Central memory CD8-positive, alpha-beta T cell (primary cell): ENCODE results near the gene FMO4.
A peak's percentile ranks its signal among the peaks of the same experiment; 100 is the strongest.
"Not testable (repeated sequence)": the region's sequence is repeated elsewhere in the genome, so short reads cannot be mapped to it uniquely, and the experiment has no call there.

Experiments used
- ATAC-seq: fragments of 150-1000 bp; cut with Tn5 transposase; replicated peaks from 2 replicates; pipeline ENCODE4 v1.10.0; 2022; ENCODE audit warnings: mild to moderate bottlenecking, moderate FRiP score, moderate number of reproducible peaks; ENCODE audit not compliant: poor library complexity, severe bottlenecking; ENCODE audit errors: extremely low read depth
- DNase-seq, 2 donors: peaks; one replicate each; pipeline ENCODE4 v3.0.0; 2021; ENCODE audit warnings: low spot score in 2 of 2
- H3K27ac Mint-ChIP-seq: one replicate; pipeline ENCODE4 v1.8.0; 2022; ENCODE audit warnings: low read depth, mild to moderate bottlenecking, moderate library complexity, mixed read lengths
- H3K27me3 Mint-ChIP-seq: one replicate; pipeline ENCODE4 v1.8.0; 2022; ENCODE audit warnings: mixed read lengths
- H3K36me3 Mint-ChIP-seq: one replicate; pipeline ENCODE4 v1.8.0; 2022; ENCODE audit warnings: mild to moderate bottlenecking, moderate library complexity, mixed read lengths; ENCODE audit not compliant: insufficient read depth
- H3K4me1 Mint-ChIP-seq: one replicate; pipeline ENCODE4 v1.8.0; 2022; ENCODE audit warnings: mixed read lengths
- H3K4me3 Mint-ChIP-seq: one replicate; pipeline ENCODE4 v1.8.0; 2022; ENCODE audit warnings: mild to moderate bottlenecking, moderate library complexity, mixed read lengths
- H3K9me3 Mint-ChIP-seq: one replicate; pipeline ENCODE4 v1.8.0; 2022; ENCODE audit warnings: mixed read lengths

Gene FMO4

DNA sequence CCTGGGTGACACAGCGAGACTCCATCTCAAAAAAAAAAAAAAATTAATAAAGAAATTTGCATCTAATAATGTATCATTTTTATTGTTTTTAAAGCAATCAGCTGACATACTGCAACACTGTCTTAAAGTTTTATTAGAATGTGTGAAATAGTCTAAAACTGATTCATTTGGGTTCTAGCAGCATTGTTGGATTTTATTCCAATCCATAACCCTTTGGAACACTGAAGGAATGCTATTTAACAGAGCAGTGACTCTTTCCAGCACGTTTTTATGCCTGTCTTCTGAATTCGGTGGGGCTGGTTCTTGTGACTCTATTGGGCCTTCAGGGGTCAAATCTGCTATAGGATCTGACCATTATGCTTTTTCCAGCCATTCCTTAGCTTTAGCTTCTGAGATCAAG is 18.2 kb upstream of the FMO4 start:
- Mint-ChIP-seq H3K27ac (no peak overlapping the region), H3K36me3 (no peaks in the 10 kb centered on the region), H3K27me3 (peaks cover 47% of the 10 kb centered on the region), H3K4me3 (no peak overlapping the region), H3K4me1 (no peaks in the 10 kb centered on the region), H3K9me3 (peaks cover 13% of the 10 kb centered on the region)
- DNase-seq: no peak
- no peak for ATAC-seq

DNA sequence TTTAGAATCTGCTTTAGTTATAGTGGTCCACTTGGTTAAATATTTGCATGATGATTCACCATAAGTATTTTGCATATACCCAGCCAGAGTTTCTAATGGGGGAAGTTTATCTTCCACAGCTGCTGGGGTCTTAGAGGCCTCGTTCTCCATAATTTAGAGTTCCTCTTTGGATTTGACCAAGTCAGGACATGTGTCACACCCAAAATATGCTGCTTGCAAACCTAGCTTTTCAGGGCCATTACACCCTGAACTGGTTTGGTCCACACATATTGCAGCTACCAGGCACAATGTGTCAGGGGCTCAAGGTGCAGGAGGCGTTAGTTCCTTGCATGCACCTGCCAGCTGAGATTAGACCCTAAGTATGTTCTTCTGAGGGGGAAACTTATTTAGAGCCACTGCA is 17.1 kb upstream of the FMO4 start:
- H3K27ac Mint-ChIP-seq: no peak overlapping the region
- H3K36me3 Mint-ChIP-seq: no peaks in the 10 kb centered on the region
- DNase-seq (no peak), ATAC-seq (no peak)
- H3K27me3 Mint-ChIP-seq: peaks cover 57% of the 10 kb centered on the region
- no peaks in the 10 kb centered on the region for H3K4me1 Mint-ChIP-seq
- no peak overlapping the region for H3K4me3 Mint-ChIP-seq
- H3K9me3 Mint-ChIP-seq: peaks cover 16% of the 10 kb centered on the region

DNA sequence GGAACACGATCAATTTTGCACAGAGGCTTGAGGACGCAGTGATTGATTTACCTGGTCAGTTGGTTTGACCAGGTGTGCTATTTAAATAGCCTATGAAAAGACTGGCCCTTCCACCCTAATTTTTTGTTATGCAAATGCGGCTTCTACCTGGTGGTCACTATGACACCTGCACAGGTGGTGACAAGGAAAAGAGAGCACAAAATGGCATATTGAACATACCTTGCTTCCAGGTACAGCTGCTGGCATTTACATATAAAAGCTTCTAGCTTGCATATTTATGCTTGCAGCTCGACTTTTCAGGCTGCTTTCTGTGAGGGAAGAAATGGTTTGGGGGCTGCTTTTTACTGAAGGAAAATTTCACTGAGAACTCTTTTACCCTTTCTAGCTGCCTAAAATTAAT is 15.3 kb upstream of the FMO4 start:
- no peak for ATAC-seq

DNA sequence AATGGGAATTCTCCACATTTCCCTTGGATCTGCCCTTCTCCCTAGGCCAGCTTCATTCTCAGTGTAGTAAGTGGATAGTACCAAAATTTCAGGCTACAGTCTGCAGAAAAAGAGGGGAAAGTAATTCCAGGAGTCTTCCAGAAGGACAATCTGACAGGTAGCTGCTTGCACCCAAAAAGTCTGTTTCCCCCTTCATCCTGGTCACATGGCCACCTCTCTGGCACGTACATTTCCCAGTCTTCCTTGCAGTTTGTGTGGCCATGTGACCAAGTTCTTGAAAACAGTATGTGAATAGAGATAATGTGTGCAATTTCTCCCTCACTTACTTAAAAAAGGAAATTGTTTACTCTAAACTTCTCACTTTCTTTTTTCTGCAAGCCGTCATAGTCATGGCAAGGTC is 14.6 kb upstream of the FMO4 start:
- no peak for ATAC-seq
- Mint-ChIP-seq H3K36me3 (no peaks in the 10 kb centered on the region), H3K9me3 (peaks cover 21% of the 10 kb centered on the region), H3K4me3 (no peak overlapping the region), H3K27me3 (peaks cover 70% of the 10 kb centered on the region), H3K27ac (no peak overlapping the region), H3K4me1 (no peaks in the 10 kb centered on the region)
- DNase-seq: no peak

More for the DNA sequence above, 15.3 kb upstream of the FMO4 start:
- no peak for DNase-seq
- Mint-ChIP-seq H3K27ac (no peak overlapping the region), H3K4me3 (no peak overlapping the region), H3K4me1 (no peaks in the 10 kb centered on the region), H3K9me3 (peaks cover 21% of the 10 kb centered on the region), H3K27me3 (peaks cover 75% of the 10 kb centered on the region), H3K36me3 (no peaks in the 10 kb centered on the region)

DNA sequence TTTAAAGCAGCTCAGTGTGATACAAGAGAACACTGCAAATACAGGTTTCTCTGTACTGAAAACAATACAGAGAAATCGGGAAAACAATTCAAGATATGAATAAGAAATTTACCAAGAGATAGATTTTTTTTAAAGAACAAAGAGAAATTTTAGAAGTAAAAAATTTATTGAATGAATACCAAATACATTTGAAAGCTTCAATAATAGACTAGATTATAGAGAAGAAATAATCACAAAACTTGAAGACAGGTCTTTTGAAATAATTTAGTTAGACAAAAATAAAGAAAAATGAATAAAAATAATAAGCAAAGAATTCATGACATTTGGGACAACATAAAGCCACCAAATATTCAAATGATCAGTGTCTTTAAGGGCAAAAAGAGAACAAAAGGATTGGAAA is 13.6 kb upstream of the FMO4 start:
- no peak for DNase-seq
- H3K27ac Mint-ChIP-seq: no peak overlapping the region
- H3K36me3 Mint-ChIP-seq: no peaks in the 10 kb centered on the region
- H3K9me3 Mint-ChIP-seq: peaks cover 21% of the 10 kb centered on the region
- no peaks in the 10 kb centered on the region for H3K4me1 Mint-ChIP-seq
- peaks cover 62% of the 10 kb centered on the region for H3K27me3 Mint-ChIP-seq
- no peak for ATAC-seq
- no peak overlapping the region for H3K4me3 Mint-ChIP-seq

DNA sequence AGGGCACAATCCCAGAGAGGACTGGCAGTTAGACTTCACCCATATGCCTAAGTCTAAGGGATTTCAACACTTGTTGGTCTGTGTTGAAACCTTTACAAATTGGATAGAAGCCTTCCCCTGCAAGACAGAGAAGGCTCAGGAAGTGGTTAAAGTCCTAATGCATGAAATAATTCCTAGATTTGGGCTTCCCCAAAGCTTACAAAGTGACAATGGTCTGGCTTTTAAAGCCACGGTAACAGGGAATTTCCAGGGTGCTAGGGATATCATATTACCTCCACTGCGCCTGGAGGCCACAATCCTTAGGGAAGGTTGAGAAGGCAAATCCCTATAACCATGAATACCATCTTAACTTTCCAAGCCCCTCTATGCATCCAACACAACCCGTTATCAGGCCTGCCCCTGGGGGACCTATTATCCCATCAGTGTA is 3.3 kb upstream of the FMO4 start:
- H3K27ac Mint-ChIP-seq: no peak overlapping the region
- DNase-seq: no peak
- ATAC-seq: no peak
- no peaks in the 10 kb centered on the region for H3K9me3 Mint-ChIP-seq
- H3K36me3 Mint-ChIP-seq: no peaks in the 10 kb centered on the region
- H3K4me1 Mint-ChIP-seq: peaks cover 10% of the 10 kb centered on the region
- peaks cover 5% of the 10 kb centered on the region for H3K27me3 Mint-ChIP-seq
- no peak overlapping the region for H3K4me3 Mint-ChIP-seq

DNA sequence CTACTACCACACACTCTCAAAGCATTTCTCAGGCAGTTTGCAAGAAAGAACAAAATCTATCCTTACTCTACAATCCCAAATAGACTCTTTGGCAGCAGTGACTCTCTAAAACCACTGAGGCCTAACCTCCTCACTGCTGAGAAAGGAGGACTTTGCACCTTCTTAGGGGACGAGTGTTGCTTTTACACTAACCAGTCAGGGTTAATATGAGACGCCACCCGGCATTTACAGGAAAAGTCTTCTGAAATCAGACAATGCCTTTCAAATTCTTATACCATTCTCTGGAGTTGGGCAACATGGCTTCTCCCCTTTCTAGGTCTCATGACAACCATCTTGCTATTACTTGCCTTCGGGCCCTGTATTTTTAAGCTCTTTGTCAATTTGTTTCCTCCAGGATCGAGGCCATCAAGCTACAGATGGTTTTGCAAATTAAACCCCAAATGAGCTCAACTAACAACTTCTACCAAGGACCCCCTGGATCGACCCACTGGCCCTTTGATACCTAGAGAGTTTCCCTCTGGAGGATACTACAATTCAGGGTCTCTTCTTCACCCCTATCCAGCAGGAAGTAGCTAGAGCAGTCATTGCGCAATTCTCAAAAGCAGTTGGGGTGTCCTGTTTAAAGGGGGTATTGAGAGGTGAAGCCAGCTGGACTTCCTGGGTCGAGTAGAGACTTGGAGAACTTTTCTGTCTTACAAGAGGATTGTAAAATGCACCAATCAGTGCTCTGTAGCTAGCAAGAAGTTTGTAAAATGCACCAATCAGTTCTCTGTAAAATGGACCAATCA is 2.0 kb upstream of the FMO4 start:
- no peaks in the 10 kb centered on the region for H3K9me3 Mint-ChIP-seq
- ATAC-seq (no peak), DNase-seq (no peak)
- no peak overlapping the region for H3K27ac Mint-ChIP-seq
- no peaks in the 10 kb centered on the region for H3K27me3 Mint-ChIP-seq
- no peaks in the 10 kb centered on the region for H3K36me3 Mint-ChIP-seq
- peaks cover 10% of the 10 kb centered on the region for H3K4me1 Mint-ChIP-seq
- H3K4me3 Mint-ChIP-seq: no peak overlapping the region

DNA sequence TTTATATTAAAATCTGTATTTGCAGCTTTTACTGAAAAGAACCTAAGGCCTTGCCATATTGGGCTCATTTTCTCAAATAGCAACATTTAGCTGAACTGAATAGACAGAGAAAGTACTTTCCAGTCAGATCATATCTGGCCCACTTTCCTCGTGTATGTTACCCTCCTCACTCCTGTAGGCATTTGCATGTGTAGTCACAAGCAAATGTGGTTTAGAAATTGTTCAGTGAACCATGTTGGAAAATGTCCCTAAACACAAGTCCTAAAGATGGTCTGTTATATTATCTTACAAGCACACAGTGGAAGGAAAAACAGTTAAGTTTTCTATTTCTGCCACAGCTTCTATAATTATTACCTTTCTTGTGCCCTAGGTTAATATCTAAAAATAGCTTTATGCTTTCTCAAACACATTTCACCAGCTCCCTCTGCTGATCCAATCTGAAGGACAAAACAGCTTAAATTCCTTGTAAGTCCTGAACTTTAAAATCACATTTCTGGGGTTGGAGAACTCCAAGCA is 606 bp upstream of the FMO4 start:
- ATAC-seq (no peak), DNase-seq (no peak)
- no peaks in the 10 kb centered on the region for H3K27me3 Mint-ChIP-seq
- H3K36me3 Mint-ChIP-seq: no peaks in the 10 kb centered on the region
- H3K9me3 Mint-ChIP-seq: no peaks in the 10 kb centered on the region
- no peak overlapping the region for H3K4me3 Mint-ChIP-seq
- H3K27ac Mint-ChIP-seq: peak overlapping the region; percentile 85
- H3K4me1 Mint-ChIP-seq: peaks cover 10% of the 10 kb centered on the region

DNA sequence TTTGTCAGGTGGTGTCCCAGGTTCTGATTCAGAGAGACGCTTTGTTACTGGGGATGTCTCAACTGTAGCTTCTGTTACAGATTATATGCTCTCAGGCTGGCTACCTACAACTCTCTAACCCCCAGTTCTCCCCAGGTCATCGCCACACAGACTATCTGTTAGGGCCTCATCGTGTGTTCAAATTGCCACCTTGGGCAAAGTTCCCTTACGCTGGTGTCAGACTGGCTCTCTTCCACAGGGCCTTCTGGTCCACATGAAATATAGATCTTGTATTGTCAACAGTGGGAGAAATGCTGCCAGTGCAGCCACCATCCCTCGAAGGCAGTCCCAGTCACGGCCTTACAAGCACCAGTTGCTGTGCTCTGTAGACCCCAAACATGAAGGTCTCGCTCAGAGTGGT is 15.3 kb downstream of the FMO4 start:
- no peaks in the 10 kb centered on the region for H3K36me3 Mint-ChIP-seq
- no peak overlapping the region for H3K27ac Mint-ChIP-seq
- DNase-seq: no peak
- no peaks in the 10 kb centered on the region for H3K27me3 Mint-ChIP-seq
- no peaks in the 10 kb centered on the region for H3K4me1 Mint-ChIP-seq
- no peak overlapping the region for H3K4me3 Mint-ChIP-seq
- no peaks in the 10 kb centered on the region for H3K9me3 Mint-ChIP-seq
- ATAC-seq: no peak

DNA sequence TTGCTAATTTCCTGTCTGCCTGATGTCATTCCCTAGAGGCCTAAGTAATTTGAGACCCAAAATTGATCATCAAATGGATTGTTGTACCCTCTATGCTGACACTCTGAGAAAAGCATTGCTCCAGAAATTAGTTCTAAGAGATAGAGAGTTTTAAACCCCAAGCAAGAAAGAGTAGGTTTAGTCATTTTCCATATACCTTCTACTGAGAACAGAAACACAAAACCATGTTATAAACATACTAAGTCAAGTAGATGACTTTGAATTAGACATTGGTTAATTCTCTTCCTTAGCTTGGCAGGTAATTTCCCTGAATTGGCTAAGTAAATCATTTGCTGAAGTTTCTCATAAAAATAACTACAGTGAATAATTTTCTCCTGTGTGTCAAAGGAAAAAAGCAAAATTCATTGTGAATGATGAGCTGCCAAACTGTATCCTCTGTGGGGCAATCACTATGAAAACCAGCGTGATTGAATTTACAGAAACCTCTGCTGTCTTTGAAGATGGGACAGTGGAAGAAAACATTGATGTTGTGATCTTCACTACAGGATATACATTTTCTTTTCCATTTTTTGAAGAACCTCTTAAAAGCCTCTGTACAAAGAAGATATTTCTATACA is 20.1 kb downstream of the FMO4 start:
- no peaks in the 10 kb centered on the region for H3K9me3 Mint-ChIP-seq
- no peaks in the 10 kb centered on the region for H3K27me3 Mint-ChIP-seq
- no peak overlapping the region for H3K27ac Mint-ChIP-seq
- H3K36me3 Mint-ChIP-seq: peaks cover 1% of the 10 kb centered on the region
- DNase-seq (no peak), ATAC-seq (no peak)
- H3K4me3 Mint-ChIP-seq: no peak overlapping the region
- no peaks in the 10 kb centered on the region for H3K4me1 Mint-ChIP-seq

DNA sequence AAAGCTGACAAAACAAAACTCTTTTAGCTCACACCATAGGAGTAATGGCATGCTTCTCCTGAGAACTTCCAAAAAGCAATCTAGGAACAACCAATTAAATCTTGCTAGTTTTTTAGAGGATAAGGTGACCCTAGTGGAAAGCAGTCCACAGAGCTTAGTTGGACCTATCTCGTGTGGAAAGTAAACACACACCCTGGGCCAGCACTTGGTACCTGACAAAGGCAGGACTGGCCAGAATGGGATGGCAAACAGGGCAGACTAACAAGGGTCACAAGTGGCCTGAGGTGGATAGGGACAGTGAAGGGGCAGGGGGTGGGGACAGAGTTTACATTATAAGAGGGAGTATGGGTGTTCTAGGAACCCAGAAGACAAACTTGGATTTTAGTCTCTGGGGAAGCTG is 22.0 kb downstream of the FMO4 start:
- peaks cover 1% of the 10 kb centered on the region for H3K36me3 Mint-ChIP-seq
- no peak overlapping the region for H3K27ac Mint-ChIP-seq
- no peak overlapping the region for H3K4me3 Mint-ChIP-seq
- ATAC-seq (no peak), DNase-seq (no peak)
- H3K27me3 Mint-ChIP-seq: no peaks in the 10 kb centered on the region
- H3K4me1 Mint-ChIP-seq: no peaks in the 10 kb centered on the region
- H3K9me3 Mint-ChIP-seq: no peaks in the 10 kb centered on the region

DNA sequence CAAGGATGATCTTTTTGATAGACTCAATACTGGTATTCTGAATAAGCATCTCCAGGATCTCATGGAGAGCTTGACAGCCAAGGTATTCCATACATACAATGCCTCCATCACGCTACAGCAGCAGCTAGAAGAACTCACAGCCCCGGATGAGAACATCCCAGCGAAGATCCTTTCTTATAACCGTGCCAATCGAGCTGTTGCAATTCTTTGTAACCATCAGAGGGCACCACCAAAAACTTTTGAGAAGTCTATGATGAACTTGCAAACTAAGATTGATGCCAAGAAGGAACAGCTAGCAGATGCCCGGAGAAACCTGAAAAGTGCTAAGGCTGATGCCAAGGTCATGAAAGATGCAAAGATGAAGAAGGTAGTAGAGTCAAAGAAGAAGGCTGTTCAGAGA is 25.4 kb downstream of the FMO4 start:
- H3K9me3 Mint-ChIP-seq, DNase-seq, H3K27me3 Mint-ChIP-seq, H3K4me3 Mint-ChIP-seq, H3K36me3 Mint-ChIP-seq, H3K4me1 Mint-ChIP-seq, ATAC-seq, H3K27ac Mint-ChIP-seq: not testable (repeated sequence)

DNA sequence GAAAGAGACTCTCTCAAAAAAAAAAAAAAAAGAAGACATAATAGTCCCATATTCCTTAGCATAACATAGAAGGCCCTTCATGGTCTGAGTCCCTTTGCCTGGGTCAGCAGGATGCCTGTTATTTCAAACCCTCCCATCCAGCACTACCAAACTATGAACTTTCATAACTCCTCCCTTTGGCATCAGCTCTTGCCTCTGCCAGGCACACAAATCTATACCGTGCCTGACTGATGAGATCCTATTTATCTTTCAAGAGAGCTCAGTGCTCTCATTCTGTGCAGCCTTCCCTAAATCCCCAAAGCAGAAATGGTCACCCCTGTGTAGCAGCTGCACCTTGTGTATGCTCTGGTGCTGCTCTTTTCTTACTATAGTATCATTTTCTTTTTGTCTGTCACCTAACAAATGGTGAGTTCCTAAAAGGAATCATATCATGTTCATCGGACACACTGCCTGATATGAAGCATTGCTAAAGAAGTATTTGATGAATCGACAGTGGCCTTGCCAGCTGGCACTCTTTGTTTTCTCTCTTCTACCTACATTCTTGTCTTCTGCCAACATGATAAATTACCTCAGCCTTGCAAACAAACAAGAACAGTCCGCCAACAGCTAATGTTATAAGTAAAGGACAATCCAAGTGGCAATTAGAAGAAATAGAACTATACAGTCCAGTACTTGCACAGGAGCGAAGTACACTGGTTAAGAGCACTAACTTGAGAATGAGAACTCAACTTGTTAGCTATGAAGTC is 29.9 kb downstream of the FMO4 start:
- no peak for DNase-seq
- Mint-ChIP-seq H3K27me3 (no peaks in the 10 kb centered on the region), H3K4me3 (no peak overlapping the region), H3K9me3 (no peaks in the 10 kb centered on the region), H3K36me3 (no peaks in the 10 kb centered on the region), H3K4me1 (no peaks in the 10 kb centered on the region), H3K27ac (no peak overlapping the region)
- ATAC-seq: no peak
